Common myeloid progenitor, CD34-positive (primary cell): ENCODE results near the gene RBBP5.

Source experiments
- CTCF ChIA-PET: fragments of 350-600 bp; sonication (Branson Sonifier 250); formaldehyde crosslinking; loops from one replicate; lab custom pipeline; 2021; ENCODE audit warnings: antibody characterized with exemption; lab: Charles Lee
- POLR2A ChIA-PET: fragments of 350-600 bp; sonication (Branson Sonifier 250); formaldehyde crosslinking; loops from one replicate; lab custom pipeline; 2021; ENCODE audit warnings: antibody characterized with exemption; lab: Charles Lee
- DNase-seq, 3 donors: peaks; one replicate each; pipeline versions ENCODE4 v3.0.0 to v3.0.0-alpha.2; 2013
- H3K27ac ChIP-seq, 2 experiments: 1 replicate in 1 of 2; 2 replicates in 1 of 2; pipeline ENCODE4 v1.7.0; 2013; ENCODE audit warnings: inconsistent platforms in 2 of 2, low read length in 2 of 2, mild to moderate bottlenecking in 2 of 2, low read depth in 1 of 2, moderate library complexity in 1 of 2; ENCODE audit not compliant: severe bottlenecking in 2 of 2, insufficient read depth in 1 of 2, poor library complexity in 1 of 2
- H3K27me3 ChIP-seq, 5 experiments: replicated peaks in 2 of 5; 1 replicate in 3 of 5; 2 replicates in 2 of 5; pipeline versions ENCODE4 v1.6.1 to v1.7.0; 2013; ENCODE audit warnings: low read length in 4 of 5, mild to moderate bottlenecking in 2 of 5, moderate library complexity in 2 of 5, inconsistent platforms in 1 of 5; ENCODE audit not compliant: insufficient read depth in 5 of 5, control insufficient read depth in 4 of 5
- H3K36me3 ChIP-seq, 4 experiments: 1 replicate in 2 of 4; 2 replicates in 2 of 4; pipeline versions ENCODE4 v1.6.1 to v1.7.0; 2013; ENCODE audit warnings: low read length in 3 of 4, control low read depth in 1 of 4, mild to moderate bottlenecking in 1 of 4; ENCODE audit not compliant: control insufficient read depth in 4 of 4, insufficient read depth in 4 of 4
- H3K4me1 ChIP-seq, 4 experiments: 1 replicate in 3 of 4; 2 replicates in 1 of 4; pipeline versions ENCODE4 v1.6.1 to v1.7.1; 2013; ENCODE audit warnings: low read length in 3 of 4, mild to moderate bottlenecking in 3 of 4, control low read depth in 1 of 4, inconsistent platforms in 1 of 4, moderate library complexity in 1 of 4; ENCODE audit not compliant: control insufficient read depth in 4 of 4, insufficient read depth in 4 of 4; ENCODE audit errors: control extremely low read depth in 1 of 4
- H3K4me3 ChIP-seq, 7 experiments: 1 replicate in 4 of 7; 2 replicates in 3 of 7; pipeline versions ENCODE4 v1.5.1 to v1.7.0; 2013; ENCODE audit warnings: mild to moderate bottlenecking in 7 of 7, low read length in 6 of 7, moderate library complexity in 6 of 7, inconsistent platforms in 2 of 7, low read depth in 2 of 7, control low read depth in 1 of 7; ENCODE audit not compliant: insufficient read depth in 4 of 7, control insufficient read depth in 1 of 7; ENCODE audit errors: extremely low read depth in 1 of 7
- H3K9me3 ChIP-seq, 5 experiments: 1 replicate in 4 of 5; 2 replicates in 1 of 5; pipeline versions ENCODE4 v1.6.1 to v1.7.1; 2013; ENCODE audit warnings: low read length in 4 of 5, mild to moderate bottlenecking in 2 of 5, inconsistent platforms in 1 of 5, low read depth in 1 of 5, moderate library complexity in 1 of 5; ENCODE audit not compliant: control insufficient read depth in 4 of 5, insufficient read depth in 2 of 5; ENCODE audit errors: control extremely low read depth in 1 of 5
- WGBS: methylation state at CpG from one replicate; pipeline ENCODE4 v1.1.5; 2013; ENCODE audit not compliant: insufficient coverage; 5-methylcytosine and 5-hydroxymethylcytosine counted together

The RBBP5 gene

DNA sequence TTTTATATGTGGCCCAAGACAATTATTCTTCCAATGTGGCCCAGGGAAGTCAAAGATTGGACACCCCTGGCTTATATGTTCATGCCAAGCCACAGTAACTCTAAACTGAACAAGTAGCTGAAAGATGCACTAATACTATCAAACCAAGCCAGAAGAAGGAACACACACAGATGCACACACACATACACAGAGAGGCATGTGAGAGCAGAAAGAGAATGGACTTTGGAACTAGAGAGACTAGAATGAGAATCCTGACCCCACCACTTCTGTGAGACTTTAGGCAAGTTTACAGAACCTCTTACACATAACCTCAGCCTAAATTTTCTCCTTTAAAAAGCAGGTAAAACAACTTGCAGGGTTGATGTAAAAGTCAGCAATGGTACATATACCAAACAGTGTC lies 26.4 kb downstream of the RBBP5 start:
- DNase-seq, result no peak
- H3K9me3 ChIP-seq, result no peaks in the 10 kb centered on the region
- H3K36me3 ChIP-seq, result peaks cover 35 to 87% (median 61%) of the 10 kb centered on the region in 4 experiments
- H3K27me3 ChIP-seq, result no peaks in the 10 kb centered on the region
- H3K4me3 ChIP-seq, result no peak overlapping the region
- POLR2A ChIA-PET, result no interaction called here
- CTCF ChIA-PET, result interaction anchor here (0.9 to 1.4 kb wide), 2 partner anchors 10 to 20 kb away, joined by 3 to 4 read pairs; no protein-coding TSS in a partner anchor
- no peaks in the 10 kb centered on the region for H3K4me1 ChIP-seq
- no peak overlapping the region for H3K27ac ChIP-seq

- WGBS, result 91% methylated on average over 3 of the region's 4 CpGs
- ChIA-PET CTCF (interaction anchor here (0.9 to 2.0 kb wide), 4 partner anchors 11 to 97 kb away, joined by 3 to 4 read pairs (median 4); no protein-coding TSS in a partner anchor), POLR2A (no interaction called here)
- peaks cover 18 to 75% (median 46%) of the 10 kb centered on the region in 4 experiments for H3K36me3 ChIP-seq
- DNase-seq, result no peak
- H3K27me3 ChIP-seq, result no peaks in the 10 kb centered on the region
- no peak overlapping the region for H3K4me3 ChIP-seq
- H3K27ac ChIP-seq, result no peak overlapping the region
- no peaks in the 10 kb centered on the region for H3K9me3 ChIP-seq
- H3K4me1 ChIP-seq, result no peaks in the 10 kb centered on the region
These were observed 30.6 kb downstream of the RBBP5 start for GRCh38 chr1:205091043-205091740.

DNA sequence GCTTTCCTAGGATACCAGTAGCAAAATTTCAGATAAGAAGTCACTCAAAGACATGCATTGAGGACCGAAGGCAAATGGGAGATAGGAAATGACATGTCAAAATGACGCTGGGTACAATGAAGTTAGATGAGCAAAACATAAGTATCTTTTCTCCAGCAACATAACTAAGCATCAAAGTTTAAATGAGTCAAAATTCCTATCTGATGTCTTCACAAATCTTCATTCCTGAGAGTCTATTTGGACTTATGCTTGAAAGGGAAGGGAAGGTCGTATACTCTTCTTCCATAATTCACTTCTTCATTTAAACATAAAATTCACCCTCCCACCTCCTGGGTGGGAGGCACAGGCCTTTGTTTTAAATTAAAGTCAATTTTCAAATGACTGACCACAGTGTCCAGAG lies 33.4 kb downstream of the RBBP5 start:
- Histone ChIP-seq H3K4me3 (no peak overlapping the region), H3K27ac (no peak overlapping the region), H3K9me3 (no peaks in the 10 kb centered on the region), H3K36me3 (peaks cover 12 to 73% (median 44%) of the 10 kb centered on the region in 4 experiments), H3K4me1 (no peaks in the 10 kb centered on the region), H3K27me3 (no peaks in the 10 kb centered on the region)
- DNase-seq, result no peak
- ChIA-PET POLR2A (no interaction called here), CTCF (interaction anchor here (1.7 to 1.9 kb wide), 2 partner anchors 12 to 22 kb away, joined by 6 to 12 read pairs; no protein-coding TSS in a partner anchor)
- WGBS, result no CpG with 5 or more reads among the region's 3 CpGs

DNA sequence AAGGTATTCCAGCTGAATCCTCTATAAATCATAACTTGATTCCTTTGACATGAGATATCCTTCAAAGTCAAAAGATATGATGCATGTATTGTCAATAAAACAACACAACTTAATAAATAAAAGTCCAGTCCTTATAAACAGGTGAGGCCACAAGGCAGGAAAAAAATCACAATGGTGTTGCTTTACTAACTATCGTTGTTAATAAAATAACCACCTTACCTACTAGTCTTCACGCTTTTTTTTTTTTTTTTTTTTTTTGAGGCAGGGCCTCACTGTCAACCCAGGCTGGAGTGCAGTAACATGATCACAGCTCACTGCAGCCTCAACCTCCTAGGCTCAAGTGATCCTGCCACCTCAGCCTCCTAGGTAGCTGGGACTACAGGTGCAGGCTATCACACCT lies 37.4 kb downstream of the RBBP5 start, which contains the start of gene TMEM81:
TSS of gene TMEM81 (minus strand) at position 101 of the 400 bp plus-strand sequence. CDS start 140 bp downstream, outside the sequence.
- Histone ChIP-seq H3K27me3 (no peaks in the 10 kb centered on the region), H3K9me3 (no peaks in the 10 kb centered on the region), H3K4me1 (no peaks in the 10 kb centered on the region), H3K36me3 (peaks cover 8 to 46% (median 27%) of the 10 kb centered on the region in 4 experiments), H3K4me3 (no peak within 1 kb of the TSS), H3K27ac (no peak within 1 kb of the TSS)
- no CpG with 5 or more reads among the region's 2 CpGs for WGBS
- no peak for DNase-seq
- CTCF ChIA-PET, result interaction anchor here (0.7 to 1.5 kb wide), 2 partner anchors 65 to 94 kb away, joined by 3 to 4 read pairs; no protein-coding TSS in a partner anchor
- POLR2A ChIA-PET, result no interaction called here

DNA sequence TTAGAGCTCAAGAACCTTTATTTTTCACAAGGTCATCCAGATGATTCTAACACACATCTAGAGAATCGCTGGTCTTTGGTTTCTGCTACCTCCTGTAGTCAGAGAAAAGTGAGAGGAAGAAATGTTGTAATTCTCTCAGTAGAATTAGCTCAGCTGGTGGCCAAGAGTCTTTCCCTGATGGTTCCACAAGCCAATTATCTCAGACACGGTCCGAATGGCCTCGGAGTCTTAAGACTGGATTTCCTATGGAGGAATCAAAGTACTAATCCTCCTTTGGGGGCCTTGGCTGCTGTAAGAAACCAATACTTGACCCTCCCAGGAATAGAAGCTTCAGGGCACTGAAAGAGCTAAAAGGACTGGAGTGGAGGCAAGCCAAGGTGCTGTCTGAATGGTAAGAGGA lies 39.3 kb downstream of the RBBP5 start:
- Histone ChIP-seq H3K36me3 (peaks cover 6 to 30% (median 17%) of the 10 kb centered on the region in 4 experiments), H3K4me3 (no peak overlapping the region), H3K4me1 (no peaks in the 10 kb centered on the region), H3K9me3 (no peaks in the 10 kb centered on the region), H3K27ac (no peak overlapping the region), H3K27me3 (no peaks in the 10 kb centered on the region)
- 92% methylated on average over 3 of the region's 4 CpGs for WGBS
- POLR2A ChIA-PET, result no interaction called here
- CTCF ChIA-PET, result interaction anchor here (0.6 to 1.6 kb wide), 7 partner anchors 8 to 1423 kb away, joined by 3 to 5 read pairs (median 3); no protein-coding TSS in a partner anchor
- no peak for DNase-seq

- no peak overlapping the region for H3K27ac ChIP-seq
- no peak overlapping the region for H3K4me3 ChIP-seq
- ChIA-PET POLR2A (no interaction called here), CTCF (interaction anchor here (1.2 to 3.1 kb wide), 2 partner anchors 9 to 16 kb away, joined by 4 to 19 read pairs; no protein-coding TSS in a partner anchor)
- H3K27me3 ChIP-seq, result no peaks in the 10 kb centered on the region
- no peaks in the 10 kb centered on the region for H3K9me3 ChIP-seq
- no peak for DNase-seq
- no peaks in the 10 kb centered on the region for H3K4me1 ChIP-seq
- no CpG with 5 or more reads among the region's 1 CpG for WGBS
- H3K36me3 ChIP-seq, result peaks cover 0 to 2% (median 0%) of the 10 kb centered on the region in 4 experiments
These were observed 43.9 kb downstream of the RBBP5 start for GRCh38 chr1:205077934-205078311.
